ENCODE results near the gene TRIM47. TPM values are rescaled to one million over a fixed set of nuclear protein-coding genes. Genes with fewer than 3 reads are reported as not detected.

TRIM47 gene
- total and polyA plus RNA-seq, 2 experiments from 2014 or later = 7.2 to 9.9 TPM

- Histone ChIP-seq H3K27me3 (ENCODE audit: insufficient read depth) (no peaks in the 10 kb centered on the region), H4K20me1 (replicated peaks; ENCODE audit: insufficient read depth) (no peaks in the 10 kb centered on the region), H3K4me3 (no peak overlapping the region), H2AFZ (no peak overlapping the region), H3K9me2 (ENCODE audit: insufficient read depth) (no peaks in the 10 kb centered on the region), H3K36me3 (ENCODE audit: insufficient read depth) (no peaks in the 10 kb centered on the region), H3K27ac (ENCODE audit: low read depth) (no peak overlapping the region), H3K4me1 (ENCODE audit: insufficient read depth) (no peaks in the 10 kb centered on the region; the same call in 1 of the 2 replicates), H3K79me2 (replicated peaks; ENCODE audit: insufficient read depth) (no peaks in the 10 kb centered on the region), H3K4me2 (no peak overlapping the region), H3F3A (replicated peaks; ENCODE audit: low read depth) (no peaks in the 10 kb centered on the region)
- DNase-seq (ENCODE audit: low spot score) (no peak), ATAC-seq (peak; percentile 25)
- H3K27me3 Mint-ChIP-seq (ENCODE audit: insufficient read depth, low read depth, poor library complexity) = peaks cover 7% of the 10 kb centered on the region
- H3K4me1 Mint-ChIP-seq = no peaks in the 10 kb centered on the region; the same call in 2 of the 3 replicates
- no peak overlapping the region for H3K4me3 Mint-ChIP-seq
- no peak overlapping the region for H3K27ac Mint-ChIP-seq
- H3K36me3 Mint-ChIP-seq (ENCODE audit: low read depth) = peaks cover 10% of the 10 kb centered on the region; the same call in 2 of the 3 replicates
- H3K9me3 Mint-ChIP-seq = no peaks in the 10 kb centered on the region
- TF ChIP-seq ZNF462 (CRISPR knock-in tag; IDR thresholded peaks at IDR 0.05) (no peak), ETS1 (IDR thresholded peaks at IDR 0.05) (no peak), CTCF (conservative IDR thresholded peaks at IDR 0.05; ENCODE audit: low read depth in 2 of 2) (no peak), STAT1 (IDR thresholded peaks at IDR 0.05; ENCODE audit: unreplicated experiment) (no peak), NANOG (IDR thresholded peaks at IDR 0.05; ENCODE audit: borderline replicate concordance) (no peak), CREB1 (CRISPR knock-in tag; IDR thresholded peaks at IDR 0.05; ENCODE audit: low read depth) (no peak), ZNF331 (CRISPR knock-in tag; IDR thresholded peaks at IDR 0.05; ENCODE audit: low read depth) (no peak), JUNB (IDR thresholded peaks at IDR 0.05; ENCODE audit: unreplicated experiment) (no peak), EZH2 (IDR thresholded peaks at IDR 0.05; ENCODE audit: low read depth, unreplicated experiment) (no peak), ZNF114 (CRISPR knock-in tag; IDR thresholded peaks at IDR 0.05) (no peak), REST (IDR thresholded peaks at IDR 0.05; ENCODE audit: unreplicated experiment) (no peak), POLR2AphosphoS5 (IDR thresholded peaks at IDR 0.05; ENCODE audit: low read depth) (no peak), EZH2phosphoT487 (IDR thresholded peaks at IDR 0.05; ENCODE audit: unreplicated experiment) (no peak)
Measured at GRCh38 chr17:75915268-75915667, 36.9 kb upstream of the TRIM47 start.

All from GM23338 (cell line).